ENCODE data around the gene ZNF552.
"Not testable (repeated sequence)": the region's sequence is repeated elsewhere in the genome, so short reads cannot be mapped to it uniquely, and the experiment has no call there.

ZNF552 gene

DNA sequence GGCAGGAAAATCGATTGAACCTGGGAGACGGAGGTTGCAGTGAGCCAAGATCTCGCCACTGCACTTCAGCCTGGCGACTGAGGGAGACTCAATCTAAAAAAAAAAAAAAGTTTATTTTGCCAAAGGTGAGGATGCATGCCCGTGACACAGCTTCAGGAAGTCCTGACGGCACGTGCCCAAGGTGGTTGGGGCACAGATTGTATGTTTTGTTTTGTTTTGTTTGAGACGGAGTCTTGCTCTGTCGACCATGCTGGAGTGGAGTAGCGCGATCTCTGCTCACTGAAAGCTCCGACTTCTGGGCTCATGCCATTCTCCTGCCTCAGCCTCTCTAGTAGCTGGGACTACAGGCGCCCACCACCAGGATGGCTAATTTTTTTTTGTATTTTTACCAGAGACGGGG, 3.3 kb upstream of the ZNF552 start:
- DNase-seq, result no peak

- DNase-seq, result no peak
These were observed 1.9 kb upstream of the ZNF552 start for GRCh38 chr19:57816652-57817051.

- DNase-seq, result no peak
These were observed 748 bp upstream of the ZNF552 start for GRCh38 chr19:57815247-57816075.

DNA sequence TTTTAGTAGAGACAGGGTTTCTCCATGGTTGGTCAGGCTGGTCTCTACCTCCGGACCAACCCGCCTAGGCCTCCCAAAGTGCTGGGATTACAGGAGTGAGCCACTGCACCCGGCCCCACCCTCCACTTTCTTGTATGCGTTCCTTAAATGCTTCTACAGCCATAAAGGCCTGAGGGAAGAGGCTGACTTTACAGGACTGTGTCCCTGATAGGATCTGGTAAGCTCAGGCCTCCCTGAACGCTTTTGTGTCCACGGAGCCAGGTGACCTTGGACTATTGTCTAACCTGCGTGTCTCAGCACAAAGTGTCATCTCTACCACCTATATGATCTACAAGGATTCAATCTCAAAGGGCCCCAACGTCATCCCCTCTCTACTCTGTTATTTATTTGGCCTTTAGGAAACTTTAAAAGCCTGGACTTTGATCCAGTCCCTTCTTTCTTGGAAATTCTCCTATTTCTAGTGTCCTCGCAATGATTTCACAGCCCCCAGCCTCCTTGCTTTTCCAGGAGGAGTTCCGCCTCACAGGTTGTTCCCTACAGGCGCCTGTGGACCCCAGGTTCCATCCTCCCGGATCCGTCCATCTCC, 701 bp downstream of the ZNF552 start:
- no peak for DNase-seq

DNA sequence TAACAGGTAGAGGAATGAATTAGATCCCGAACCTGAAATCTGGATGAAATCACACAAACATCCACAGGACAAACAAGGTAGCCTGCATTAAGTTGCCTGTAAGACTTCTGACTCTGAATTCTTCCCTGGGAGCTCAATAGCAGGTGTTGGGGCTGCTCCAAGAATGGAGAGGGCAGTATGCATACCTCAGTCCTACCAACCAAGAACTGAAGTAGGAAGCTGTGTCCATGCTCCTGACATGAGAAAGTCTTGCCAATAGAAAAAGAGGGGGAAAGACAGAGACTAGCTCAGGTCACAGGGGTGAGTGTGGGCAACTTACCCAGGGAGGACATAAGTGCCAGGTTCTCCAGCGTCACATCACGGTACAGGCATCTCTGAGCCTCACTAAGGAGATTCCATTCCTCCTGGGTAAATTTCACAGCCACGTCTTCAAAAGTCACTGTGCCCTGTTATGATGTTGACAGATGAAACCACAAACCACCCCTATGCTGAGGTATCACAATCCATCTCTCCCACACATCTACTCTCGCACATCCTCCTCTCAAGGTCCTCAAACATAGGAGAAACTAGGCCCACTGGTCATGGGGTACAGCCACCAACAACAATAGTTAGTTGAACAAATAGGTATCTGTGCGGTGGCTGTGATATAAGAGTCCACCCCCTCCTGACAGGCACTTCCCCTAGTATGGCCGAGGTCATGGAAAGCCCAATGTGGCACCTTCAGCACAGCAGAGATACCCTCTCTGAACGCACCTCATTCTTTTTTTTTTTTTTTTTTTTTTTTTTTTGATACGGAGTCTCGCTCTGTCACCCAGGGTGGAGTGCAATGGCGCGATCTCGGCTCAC, 1.5 kb downstream of the ZNF552 start:
- DNase-seq, result not testable (repeated sequence)

DNA sequence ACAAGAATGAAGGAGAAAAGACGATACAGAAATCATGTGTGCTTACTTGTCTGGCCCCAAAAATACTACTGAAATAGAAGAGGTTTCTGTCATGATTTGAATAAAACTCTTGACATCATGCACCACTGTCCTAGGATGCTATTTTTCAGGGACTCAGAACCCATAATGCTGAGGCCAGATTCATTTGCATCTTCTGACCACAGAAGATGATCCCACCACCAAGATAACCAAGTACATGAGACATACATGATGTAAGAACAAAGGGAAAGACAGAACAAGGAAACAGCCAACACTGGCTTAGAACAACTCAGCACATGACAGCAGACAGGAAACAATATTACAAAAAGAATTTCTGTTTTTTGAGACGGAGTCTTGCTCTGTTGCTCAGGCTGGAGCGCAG, 2.5 kb downstream of the ZNF552 start:
- DNase-seq, result no peak

- DNase-seq, result not testable (repeated sequence)
These were observed 4.1 kb downstream of the ZNF552 start for GRCh38 chr19:57810410-57811295.

GRCh38 chr19:57807541-57807940, 7.2 kb downstream of the ZNF552 start:
- no peak for DNase-seq

DNA sequence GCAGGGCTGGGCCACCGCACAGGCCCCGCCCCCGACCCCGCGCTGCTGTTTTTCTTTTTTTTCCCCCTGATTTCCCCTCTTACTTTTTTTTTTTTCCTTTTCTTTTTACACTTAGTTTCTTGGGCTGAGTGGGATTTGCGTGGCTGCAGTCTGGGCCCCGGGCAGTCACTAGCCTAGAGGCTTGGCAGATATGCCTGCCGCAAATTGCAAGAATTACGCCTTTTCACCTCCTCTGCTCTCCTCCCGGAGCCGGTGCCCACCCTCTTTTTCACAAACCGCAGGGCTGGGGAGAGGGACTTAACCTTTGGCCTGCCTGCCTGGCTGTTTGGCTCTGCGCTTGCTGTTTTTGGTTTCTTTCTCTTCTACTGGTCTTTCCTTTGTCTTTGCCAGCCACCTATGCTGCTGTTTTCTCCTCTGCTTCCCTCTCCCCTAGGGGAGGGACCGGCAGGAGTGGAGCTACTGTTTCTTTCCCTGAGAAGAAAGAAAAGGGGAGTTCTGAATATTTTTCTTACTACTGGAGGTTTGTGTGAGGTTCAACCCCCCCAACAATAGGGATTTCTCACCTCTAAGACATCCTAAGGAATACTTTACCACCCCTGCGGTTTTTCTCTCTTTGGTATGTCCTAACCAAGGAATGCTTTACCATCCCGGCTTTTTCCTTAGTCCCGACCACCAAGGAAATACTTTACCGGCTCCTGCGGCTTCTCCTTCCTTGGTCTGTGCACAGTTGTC, 11.0 kb downstream of the ZNF552 start:
- peak; percentile 51 for DNase-seq

DNA sequence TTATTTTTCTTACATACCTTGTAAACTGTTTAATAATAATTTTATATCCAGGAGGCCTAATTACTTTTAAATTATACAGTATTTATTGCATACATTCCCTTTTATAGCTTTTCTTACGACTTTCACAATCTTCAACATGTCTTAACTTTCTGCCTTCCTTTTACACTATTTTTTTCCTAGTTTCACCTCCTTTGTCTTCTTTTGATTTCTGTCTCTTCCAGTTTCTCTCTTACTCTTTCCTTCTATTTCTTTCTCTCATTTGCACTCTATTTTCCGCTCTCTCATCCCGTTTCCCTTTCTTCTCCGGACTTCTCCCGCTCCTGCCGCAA, 11.5 kb downstream of the ZNF552 start:
- no peak for DNase-seq

- no peak for DNase-seq
These were observed 12.4 kb downstream of the ZNF552 start for GRCh38 chr19:57802269-57802668.

GRCh38 chr19:57800696-57801095, 14.0 kb downstream of the ZNF552 start:
- no peak for DNase-seq

DNA sequence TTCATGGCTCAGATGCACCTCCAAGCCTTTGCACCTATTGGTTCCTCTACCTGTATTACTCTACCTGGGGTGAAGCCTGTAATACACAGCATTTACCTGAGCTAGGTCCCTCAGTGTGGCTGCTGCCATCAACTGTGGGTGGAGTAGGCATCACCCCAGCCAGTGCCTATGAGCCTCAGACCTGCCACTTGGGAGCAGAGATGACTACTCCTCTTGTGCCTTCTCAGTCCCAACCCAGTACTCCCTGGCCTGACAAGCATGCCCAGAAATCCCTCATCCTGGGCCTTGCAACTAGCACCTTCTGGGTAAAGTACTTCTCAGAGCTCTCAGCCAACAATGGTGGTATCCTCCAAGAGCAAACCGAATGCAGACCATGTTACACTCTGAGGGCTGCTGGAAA, 18.1 kb downstream of the ZNF552 start:
- DNase-seq, result not testable (repeated sequence)

- DNase-seq, result no peak
These were observed 25.4 kb downstream of the ZNF552 start for GRCh38 chr19:57789288-57789687.

DNA sequence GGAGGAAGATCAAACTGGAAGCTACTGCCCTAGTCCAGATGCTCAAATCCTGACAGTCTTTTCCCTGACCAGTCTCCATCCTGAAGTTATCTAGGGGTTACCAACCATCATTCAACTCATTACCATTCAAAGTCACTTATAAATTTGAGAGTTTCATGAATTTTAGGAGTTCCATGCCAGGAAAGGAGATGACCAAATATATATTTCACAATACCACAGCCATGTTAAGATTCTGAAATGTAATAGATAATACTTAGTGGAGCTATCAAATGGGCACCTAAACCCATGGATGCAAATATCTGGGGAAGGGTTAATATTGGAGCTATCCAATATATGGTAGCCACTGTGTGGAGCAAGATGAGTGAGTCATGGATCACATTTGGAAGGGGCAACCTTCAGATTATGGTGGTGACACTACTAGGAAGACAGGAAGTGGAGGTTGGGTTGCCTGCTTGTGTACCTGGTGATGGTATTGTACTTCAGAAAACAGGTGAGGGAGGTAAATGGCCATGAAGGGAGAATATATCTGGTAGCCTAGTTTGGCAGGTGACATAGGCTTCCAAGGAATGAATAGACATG, 26.5 kb downstream of the ZNF552 start:
- DNase-seq, result no peak

- DNase-seq, result no peak
These were observed 27.8 kb downstream of the ZNF552 start for GRCh38 chr19:57786906-57787305.

DNA sequence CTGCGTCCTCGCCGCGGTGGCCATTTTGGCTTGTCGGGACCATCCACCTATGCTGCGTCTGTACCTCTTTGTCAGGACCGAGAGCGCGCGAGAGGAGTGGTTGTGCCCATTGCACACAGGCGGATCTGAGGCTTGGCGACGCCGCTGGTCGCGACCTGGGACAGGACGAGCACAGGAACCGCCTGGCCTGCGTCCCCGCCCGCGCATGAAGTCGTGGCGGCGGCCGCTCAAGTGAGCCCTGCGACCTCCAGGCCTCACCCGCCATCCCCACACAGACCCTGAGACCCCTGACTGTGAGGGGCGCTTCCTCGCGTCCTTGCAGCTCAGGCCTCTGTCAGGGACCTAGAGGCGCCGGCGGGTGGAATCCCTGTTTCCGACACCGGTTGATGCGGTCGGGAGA, 28.4 kb downstream of the ZNF552 start:
- no peak for DNase-seq

DNA sequence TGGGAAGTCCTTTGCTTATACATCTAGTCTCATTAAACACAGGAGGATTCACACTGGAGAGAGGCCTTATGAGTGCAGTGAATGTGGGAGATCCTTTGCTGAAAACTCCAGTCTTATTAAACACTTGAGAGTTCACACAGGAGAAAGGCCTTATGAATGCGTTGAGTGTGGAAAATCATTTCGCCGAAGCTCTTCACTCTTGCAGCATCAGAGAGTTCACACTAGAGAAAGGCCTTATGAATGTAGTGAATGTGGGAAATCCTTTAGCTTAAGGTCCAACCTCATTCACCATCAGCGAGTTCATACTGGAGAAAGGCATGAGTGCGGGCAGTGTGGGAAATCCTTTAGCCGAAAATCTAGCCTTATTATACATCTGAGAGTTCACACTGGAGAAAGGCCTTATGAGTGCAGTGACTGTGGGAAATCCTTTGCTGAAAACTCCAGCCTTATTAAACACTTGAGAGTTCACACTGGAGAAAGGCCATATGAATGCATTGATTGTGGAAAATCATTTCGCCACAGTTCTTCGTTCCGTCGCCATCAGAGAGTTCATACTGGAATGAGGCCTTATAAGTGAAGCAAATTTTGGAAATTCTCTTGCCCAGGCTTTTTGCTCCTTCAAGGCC, 35.4 kb downstream of the ZNF552 start:
- no peak for DNase-seq

GRCh38 chr19:57778336-57778735, 36.4 kb downstream of the ZNF552 start:
- DNase-seq, result no peak

GRCh38 chr19:57776764-57777296, 37.9 kb downstream of the ZNF552 start:
- DNase-seq, result no peak

DNA sequence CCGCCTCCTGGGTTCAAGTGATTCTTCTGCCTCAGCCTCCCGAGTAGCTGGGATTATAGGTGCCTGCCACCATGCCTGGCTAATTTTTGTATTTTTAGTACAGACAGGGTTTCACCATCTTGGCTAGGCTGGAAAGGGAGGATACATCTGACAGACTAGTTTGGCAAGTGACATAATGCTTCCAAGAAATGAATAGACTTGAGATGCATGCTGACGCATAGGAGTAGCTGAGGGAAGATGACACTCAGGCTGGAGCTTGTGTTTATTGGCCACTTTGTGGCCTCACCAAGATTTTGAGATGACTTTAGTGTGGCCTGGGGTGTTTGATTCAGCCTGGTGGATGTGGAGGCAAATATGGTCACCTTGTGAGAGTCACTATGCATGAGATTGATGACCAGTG, 41.2 kb downstream of the ZNF552 start:
- no peak for DNase-seq
